RWPE2 (cell line): ENCODE data around the gene GPR119.
"Not testable (repeated sequence)": the region's sequence is repeated elsewhere in the genome, so short reads cannot be mapped to it uniquely, and the experiment has no call there.

ENCODE experiments used
- ATAC-seq: fragments of 200-7000 bp; cut with Tn5 transposase; 3 replicates; pipeline ENCODE4 v1.9.1; 2021; ENCODE audit warnings: low read depth
- DNase-seq: peaks from one replicate; pipeline ENCODE4 v3.0.0-alpha.2; 2020; ENCODE audit warnings: low spot score
- H3K27ac ChIP-seq: fragments of 450-650 bp; 2 replicates; pipeline ENCODE4 v1.5.1; 2017; ENCODE audit warnings: mild to moderate bottlenecking; ENCODE audit not compliant: poor library complexity, severe bottlenecking
- H3K27me3 ChIP-seq: fragments of 250-450 bp; sonication (Bioruptor Pico); 2 replicates; pipeline ENCODE4 v1.5.1; 2021; ENCODE audit warnings: mild to moderate bottlenecking, moderate library complexity; ENCODE audit not compliant: insufficient read depth, poor library complexity, severe bottlenecking
- H3K36me3 ChIP-seq: fragments of 250-450 bp; sonication (Bioruptor Pico); 2 replicates; pipeline ENCODE4 v1.5.1; 2020; ENCODE audit warnings: low read depth, mild to moderate bottlenecking, moderate library complexity
- H3K4me1 ChIP-seq: fragments of 250-450 bp; sonication (Bioruptor Pico); 2 replicates; pipeline ENCODE4 v1.5.1; 2021; ENCODE audit warnings: mild to moderate bottlenecking, moderate library complexity; ENCODE audit not compliant: insufficient read depth, poor library complexity, severe bottlenecking
- H3K4me3 ChIP-seq: fragments of 250-450 bp; sonication (Bioruptor Pico); 2 replicates; pipeline ENCODE4 v1.5.1; 2021; ENCODE audit warnings: mild to moderate bottlenecking, moderate library complexity; ENCODE audit not compliant: severe bottlenecking
- H3K9me3 ChIP-seq: fragments of 250-450 bp; sonication (Bioruptor Pico); 2 replicates; pipeline ENCODE4 v1.5.1; 2021; ENCODE audit warnings: mild to moderate bottlenecking, moderate library complexity; ENCODE audit not compliant: severe bottlenecking
- CTCF ChIP-seq: fragments of 450-650 bp; IDR thresholded peaks from one replicate; pipeline ENCODE4 v1.5.1; 2017; ENCODE audit warnings: mild to moderate bottlenecking, moderate library complexity; ENCODE audit not compliant: poor library complexity, severe bottlenecking

Gene GPR119

GRCh38 chrX:130385520-130385919, at the start of gene GPR119:
TSS of gene GPR119 (minus strand) at chrX:130385674. CDS start at chrX:130385447, 227 bp downstream.
- DNase-seq (no peak), ATAC-seq (no peak)
- Histone ChIP-seq H3K27me3 (no peaks in the 10 kb centered on the region), H3K27ac (no peak within 1 kb of the TSS), H3K4me1 (no peaks in the 10 kb centered on the region), H3K4me3 (no peak within 1 kb of the TSS), H3K9me3 (no peaks in the 10 kb centered on the region), H3K36me3 (no peaks in the 10 kb centered on the region)
- no peak for TF ChIP-seq CTCF

- H3K27me3 ChIP-seq, H3K4me1 ChIP-seq, ATAC-seq: not testable (repeated sequence)
Measured at GRCh38 chrX:130429236-130429635, 43.8 kb upstream of the GPR119 start.

GRCh38 chrX:130426531-130426930, 41.1 kb upstream of the GPR119 start:
- H3K27ac ChIP-seq = no peak overlapping the region
- TF ChIP-seq CTCF = no peak
- H3K36me3 ChIP-seq = no peaks in the 10 kb centered on the region
- no peak overlapping the region for H3K4me3 ChIP-seq
- no peak for DNase-seq
- H3K9me3 ChIP-seq = no peaks in the 10 kb centered on the region
- H3K27me3 ChIP-seq = no peaks in the 10 kb centered on the region
- no peaks in the 10 kb centered on the region for H3K4me1 ChIP-seq
- ATAC-seq = no peak

More at GRCh38 chrX:130429236-130429635, 43.8 kb upstream of the GPR119 start:
- H3K36me3 ChIP-seq, DNase-seq, H3K4me3 ChIP-seq, H3K9me3 ChIP-seq, H3K27ac ChIP-seq: not testable (repeated sequence)

GRCh38 chrX:130419263-130419662, 33.8 kb upstream of the GPR119 start:
- H3K27me3 ChIP-seq = no peaks in the 10 kb centered on the region
- no peak overlapping the region for H3K4me3 ChIP-seq
- TF ChIP-seq CTCF = no peak
- ATAC-seq (no peak), DNase-seq (no peak)
- no peaks in the 10 kb centered on the region for H3K36me3 ChIP-seq
- no peaks in the 10 kb centered on the region for H3K4me1 ChIP-seq
- no peak overlapping the region for H3K27ac ChIP-seq
- no peaks in the 10 kb centered on the region for H3K9me3 ChIP-seq

GRCh38 chrX:130418740-130419139, 33.3 kb upstream of the GPR119 start:
- DNase-seq = no peak
- H3K4me1 ChIP-seq = no peaks in the 10 kb centered on the region
- no peaks in the 10 kb centered on the region for H3K36me3 ChIP-seq
- no peak overlapping the region for H3K4me3 ChIP-seq
- no peaks in the 10 kb centered on the region for H3K27me3 ChIP-seq
- ATAC-seq = no peak
- no peak overlapping the region for H3K27ac ChIP-seq
- H3K9me3 ChIP-seq = no peaks in the 10 kb centered on the region
- TF ChIP-seq CTCF = no peak

- H3K9me3 ChIP-seq = no peaks in the 10 kb centered on the region
- H3K4me3 ChIP-seq = no peak overlapping the region
- TF ChIP-seq CTCF = no peak
- no peaks in the 10 kb centered on the region for H3K36me3 ChIP-seq
- no peaks in the 10 kb centered on the region for H3K4me1 ChIP-seq
- ATAC-seq = no peak
- no peak for DNase-seq
- H3K27ac ChIP-seq = no peak overlapping the region
- H3K27me3 ChIP-seq = no peaks in the 10 kb centered on the region
Measured at GRCh38 chrX:130418066-130418465, 32.6 kb upstream of the GPR119 start.
